Measurements from ENCODE around the gene RXRB. TPM values are rescaled to one million over a fixed set of nuclear protein-coding genes. Genes with fewer than 3 reads are reported as not detected.
A peak's percentile ranks its signal among the peaks of the same experiment; 100 is the strongest.

The RXRB gene
- total and polyA plus RNA-seq, 2 of the 13 experiments (the other 11 are each of a cell fraction or from before 2014, with no cell fraction given): 26.7 to 55.7 TPM

GRCh38 chr6:33249732-33250630, 49.5 kb upstream of the RXRB start (continued):
- TF ChIP-seq, protein P1, sequence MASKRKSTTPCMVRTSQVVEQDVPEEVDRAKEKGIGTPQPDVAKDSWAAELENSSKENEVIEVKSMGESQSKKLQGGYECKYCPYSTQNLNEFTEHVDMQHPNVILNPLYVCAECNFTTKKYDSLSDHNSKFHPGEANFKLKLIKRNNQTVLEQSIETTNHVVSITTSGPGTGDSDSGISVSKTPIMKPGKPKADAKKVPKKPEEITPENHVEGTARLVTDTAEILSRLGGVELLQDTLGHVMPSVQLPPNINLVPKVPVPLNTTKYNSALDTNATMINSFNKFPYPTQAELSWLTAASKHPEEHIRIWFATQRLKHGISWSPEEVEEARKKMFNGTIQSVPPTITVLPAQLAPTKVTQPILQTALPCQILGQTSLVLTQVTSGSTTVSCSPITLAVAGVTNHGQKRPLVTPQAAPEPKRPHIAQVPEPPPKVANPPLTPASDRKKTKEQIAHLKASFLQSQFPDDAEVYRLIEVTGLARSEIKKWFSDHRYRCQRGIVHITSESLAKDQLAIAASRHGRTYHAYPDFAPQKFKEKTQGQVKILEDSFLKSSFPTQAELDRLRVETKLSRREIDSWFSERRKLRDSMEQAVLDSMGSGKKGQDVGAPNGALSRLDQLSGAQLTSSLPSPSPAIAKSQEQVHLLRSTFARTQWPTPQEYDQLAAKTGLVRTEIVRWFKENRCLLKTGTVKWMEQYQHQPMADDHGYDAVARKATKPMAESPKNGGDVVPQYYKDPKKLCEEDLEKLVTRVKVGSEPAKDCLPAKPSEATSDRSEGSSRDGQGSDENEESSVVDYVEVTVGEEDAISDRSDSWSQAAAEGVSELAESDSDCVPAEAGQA (IDR thresholded peaks at IDR 0.05; ENCODE audit: low read depth): no peak
- TF ChIP-seq, protein P1 (CRISPR knock-in tag; IDR thresholded peaks at IDR 0.05; ENCODE audit: borderline replicate concordance): no peak
- 0 out of 2 replicates have a peak, but pooled peaks have one; percentile 46 for TF ChIP-seq ZNF589 (CRISPR knock-in tag; conservative IDR thresholded peaks at IDR 0.05)
- no peak for TF ChIP-seq NCOR1 (IDR thresholded peaks at IDR 0.05; ENCODE audit: borderline replicate concordance, low read length)
- peak; percentile 81; the same call in 1 of the 2 replicates for TF ChIP-seq ZNF839 (CRISPR knock-in tag; IDR thresholded peaks at IDR 0.05; ENCODE audit: borderline replicate concordance)
- no peak for TF ChIP-seq CHD4 (IDR thresholded peaks at IDR 0.05; ENCODE audit: borderline replicate concordance, low read length)
- no peak for TF ChIP-seq KAT7 (CRISPR knock-in tag; IDR thresholded peaks at IDR 0.05; ENCODE audit: borderline replicate concordance)
- TF ChIP-seq, protein P2, sequence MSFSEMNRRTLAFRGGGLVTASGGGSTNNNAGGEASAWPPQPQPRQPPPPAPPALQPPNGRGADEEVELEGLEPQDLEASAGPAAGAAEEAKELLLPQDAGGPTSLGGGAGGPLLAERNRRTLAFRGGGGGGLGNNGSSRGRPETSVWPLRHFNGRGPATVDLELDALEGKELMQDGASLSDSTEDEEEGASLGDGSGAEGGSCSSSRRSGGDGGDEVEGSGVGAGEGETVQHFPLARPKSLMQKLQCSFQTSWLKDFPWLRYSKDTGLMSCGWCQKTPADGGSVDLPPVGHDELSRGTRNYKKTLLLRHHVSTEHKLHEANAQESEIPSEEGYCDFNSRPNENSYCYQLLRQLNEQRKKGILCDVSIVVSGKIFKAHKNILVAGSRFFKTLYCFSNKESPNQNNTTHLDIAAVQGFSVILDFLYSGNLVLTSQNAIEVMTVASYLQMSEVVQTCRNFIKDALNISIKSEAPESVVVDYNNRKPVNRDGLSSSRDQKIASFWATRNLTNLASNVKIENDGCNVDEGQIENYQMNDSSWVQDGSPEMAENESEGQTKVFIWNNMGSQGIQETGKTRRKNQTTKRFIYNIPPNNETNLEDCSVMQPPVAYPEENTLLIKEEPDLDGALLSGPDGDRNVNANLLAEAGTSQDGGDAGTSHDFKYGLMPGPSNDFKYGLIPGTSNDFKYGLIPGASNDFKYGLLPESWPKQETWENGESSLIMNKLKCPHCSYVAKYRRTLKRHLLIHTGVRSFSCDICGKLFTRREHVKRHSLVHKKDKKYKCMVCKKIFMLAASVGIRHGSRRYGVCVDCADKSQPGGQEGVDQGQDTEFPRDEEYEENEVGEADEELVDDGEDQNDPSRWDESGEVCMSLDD (CRISPR knock-in tag; IDR thresholded peaks at IDR 0.05; ENCODE audit: borderline replicate concordance): no peak
- TF ChIP-seq PTBP1 (IDR thresholded peaks at IDR 0.05; ENCODE audit: low read depth, low read length, poor library complexity, severe bottlenecking): no peak
- TF ChIP-seq, protein P3, sequence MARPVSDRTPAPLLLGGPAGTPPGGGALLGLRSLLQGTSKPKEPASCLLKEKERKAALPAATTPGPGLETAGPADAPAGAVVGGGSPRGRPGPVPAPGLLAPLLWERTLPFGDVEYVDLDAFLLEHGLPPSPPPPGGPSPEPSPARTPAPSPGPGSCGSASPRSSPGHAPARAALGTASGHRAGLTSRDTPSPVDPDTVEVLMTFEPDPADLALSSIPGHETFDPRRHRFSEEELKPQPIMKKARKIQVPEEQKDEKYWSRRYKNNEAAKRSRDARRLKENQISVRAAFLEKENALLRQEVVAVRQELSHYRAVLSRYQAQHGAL (CRISPR knock-in tag; IDR thresholded peaks at IDR 0.05; ENCODE audit: not compliant biosample characterization): no peak
- TF ChIP-seq SP2 (CRISPR knock-in tag; IDR thresholded peaks at IDR 0.05): no peak
- no peak for TF ChIP-seq POLR2G (IDR thresholded peaks at IDR 0.05; ENCODE audit: low read depth, low read length)
- TF ChIP-seq, protein P4, sequence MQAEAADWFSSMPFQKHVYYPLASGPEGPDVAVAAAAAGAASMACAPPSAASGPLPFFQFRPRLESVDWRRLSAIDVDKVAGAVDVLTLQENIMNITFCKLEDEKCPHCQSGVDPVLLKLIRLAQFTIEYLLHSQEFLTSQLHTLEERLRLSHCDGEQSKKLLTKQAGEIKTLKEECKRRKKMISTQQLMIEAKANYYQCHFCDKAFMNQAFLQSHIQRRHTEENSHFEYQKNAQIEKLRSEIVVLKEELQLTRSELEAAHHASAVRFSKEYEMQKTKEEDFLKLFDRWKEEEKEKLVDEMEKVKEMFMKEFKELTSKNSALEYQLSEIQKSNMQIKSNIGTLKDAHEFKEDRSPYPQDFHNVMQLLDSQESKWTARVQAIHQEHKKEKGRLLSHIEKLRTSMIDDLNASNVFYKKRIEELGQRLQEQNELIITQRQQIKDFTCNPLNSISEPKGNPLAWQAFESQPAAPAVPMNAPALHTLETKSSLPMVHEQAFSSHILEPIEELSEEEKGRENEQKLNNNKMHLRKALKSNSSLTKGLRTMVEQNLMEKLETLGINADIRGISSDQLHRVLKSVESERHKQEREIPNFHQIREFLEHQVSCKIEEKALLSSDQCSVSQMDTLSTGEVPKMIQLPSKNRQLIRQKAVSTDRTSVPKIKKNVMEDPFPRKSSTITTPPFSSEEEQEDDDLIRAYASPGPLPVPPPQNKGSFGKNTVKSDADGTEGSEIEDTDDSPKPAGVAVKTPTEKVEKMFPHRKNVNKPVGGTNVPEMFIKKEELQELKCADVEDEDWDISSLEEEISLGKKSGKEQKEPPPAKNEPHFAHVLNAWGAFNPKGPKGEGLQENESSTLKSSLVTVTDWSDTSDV (CRISPR knock-in tag; IDR thresholded peaks at IDR 0.05): peak; percentile 78; the same call in 1 of the 2 replicates
- 0 out of 2 replicates have a peak, but pooled peaks have one; percentile 9 for TF ChIP-seq ZNF598 (CRISPR knock-in tag; IDR thresholded peaks at IDR 0.05; ENCODE audit: borderline replicate concordance)
- no peak for TF ChIP-seq ZNF253 (CRISPR knock-in tag; IDR thresholded peaks at IDR 0.05; ENCODE audit: borderline replicate concordance)
